HL-60 (cell line): ENCODE results near the gene TRPM2.

Experiments
- GABPA ChIP-seq: IDR thresholded peaks from 2 replicates; pipeline ENCODE4 v1.6.1; 2012; ENCODE audit warnings: low read depth
- POLR2AphosphoS5 ChIP-seq: IDR thresholded peaks from 2 replicates; pipeline ENCODE4 v1.6.1; 2012; ENCODE audit warnings: low read depth
- TF ChIP-seq, protein P1 (sequence below): IDR thresholded peaks from one replicate; pipeline ENCODE4 v1.5.1; 2011; ENCODE audit warnings: low read length, control low read depth, inconsistent platforms; ENCODE audit not compliant: insufficient read depth
- TF ChIP-seq, protein P2 (sequence below): IDR thresholded peaks from 2 replicates; pipeline ENCODE4 v1.6.1; 2012; ENCODE audit warnings: low read depth; ENCODE audit not compliant: insufficient replicate concordance

DNA sequence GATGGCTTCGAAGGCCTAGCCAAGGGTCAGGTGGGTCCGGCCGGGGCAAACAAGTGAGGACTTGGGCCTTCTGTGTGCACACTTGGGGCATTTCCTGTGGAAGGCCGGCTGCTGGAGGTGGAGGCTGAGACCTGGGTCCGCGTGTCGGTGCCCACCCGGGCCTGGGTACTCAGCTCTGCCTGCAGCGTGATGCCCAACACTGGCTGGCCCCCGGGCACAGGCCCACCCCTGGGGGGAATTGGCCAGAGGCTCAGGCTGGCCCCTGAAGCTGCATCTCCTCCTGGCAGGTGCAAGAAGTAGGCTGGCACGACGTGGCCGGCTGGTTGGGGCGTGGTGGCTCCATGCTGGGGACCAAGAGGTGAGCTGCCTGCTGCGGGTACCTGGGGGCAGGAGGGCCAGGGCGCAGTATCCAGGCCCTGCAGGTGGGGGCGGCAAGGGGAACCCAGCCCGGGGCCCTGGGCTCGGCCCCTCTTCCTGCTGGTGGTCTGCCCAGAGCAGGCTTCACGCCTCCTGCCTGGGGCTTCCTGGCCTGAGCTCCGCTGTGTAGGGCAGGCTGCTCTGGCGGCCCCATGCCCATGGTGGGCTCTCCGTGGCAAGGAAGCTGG is 31.5 kb upstream of the TRPM2 start:
- TF ChIP-seq, protein P1, sequence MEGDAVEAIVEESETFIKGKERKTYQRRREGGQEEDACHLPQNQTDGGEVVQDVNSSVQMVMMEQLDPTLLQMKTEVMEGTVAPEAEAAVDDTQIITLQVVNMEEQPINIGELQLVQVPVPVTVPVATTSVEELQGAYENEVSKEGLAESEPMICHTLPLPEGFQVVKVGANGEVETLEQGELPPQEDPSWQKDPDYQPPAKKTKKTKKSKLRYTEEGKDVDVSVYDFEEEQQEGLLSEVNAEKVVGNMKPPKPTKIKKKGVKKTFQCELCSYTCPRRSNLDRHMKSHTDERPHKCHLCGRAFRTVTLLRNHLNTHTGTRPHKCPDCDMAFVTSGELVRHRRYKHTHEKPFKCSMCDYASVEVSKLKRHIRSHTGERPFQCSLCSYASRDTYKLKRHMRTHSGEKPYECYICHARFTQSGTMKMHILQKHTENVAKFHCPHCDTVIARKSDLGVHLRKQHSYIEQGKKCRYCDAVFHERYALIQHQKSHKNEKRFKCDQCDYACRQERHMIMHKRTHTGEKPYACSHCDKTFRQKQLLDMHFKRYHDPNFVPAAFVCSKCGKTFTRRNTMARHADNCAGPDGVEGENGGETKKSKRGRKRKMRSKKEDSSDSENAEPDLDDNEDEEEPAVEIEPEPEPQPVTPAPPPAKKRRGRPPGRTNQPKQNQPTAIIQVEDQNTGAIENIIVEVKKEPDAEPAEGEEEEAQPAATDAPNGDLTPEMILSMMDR: no peak
- no peak for TF ChIP-seq POLR2AphosphoS5
- TF ChIP-seq, protein P2, sequence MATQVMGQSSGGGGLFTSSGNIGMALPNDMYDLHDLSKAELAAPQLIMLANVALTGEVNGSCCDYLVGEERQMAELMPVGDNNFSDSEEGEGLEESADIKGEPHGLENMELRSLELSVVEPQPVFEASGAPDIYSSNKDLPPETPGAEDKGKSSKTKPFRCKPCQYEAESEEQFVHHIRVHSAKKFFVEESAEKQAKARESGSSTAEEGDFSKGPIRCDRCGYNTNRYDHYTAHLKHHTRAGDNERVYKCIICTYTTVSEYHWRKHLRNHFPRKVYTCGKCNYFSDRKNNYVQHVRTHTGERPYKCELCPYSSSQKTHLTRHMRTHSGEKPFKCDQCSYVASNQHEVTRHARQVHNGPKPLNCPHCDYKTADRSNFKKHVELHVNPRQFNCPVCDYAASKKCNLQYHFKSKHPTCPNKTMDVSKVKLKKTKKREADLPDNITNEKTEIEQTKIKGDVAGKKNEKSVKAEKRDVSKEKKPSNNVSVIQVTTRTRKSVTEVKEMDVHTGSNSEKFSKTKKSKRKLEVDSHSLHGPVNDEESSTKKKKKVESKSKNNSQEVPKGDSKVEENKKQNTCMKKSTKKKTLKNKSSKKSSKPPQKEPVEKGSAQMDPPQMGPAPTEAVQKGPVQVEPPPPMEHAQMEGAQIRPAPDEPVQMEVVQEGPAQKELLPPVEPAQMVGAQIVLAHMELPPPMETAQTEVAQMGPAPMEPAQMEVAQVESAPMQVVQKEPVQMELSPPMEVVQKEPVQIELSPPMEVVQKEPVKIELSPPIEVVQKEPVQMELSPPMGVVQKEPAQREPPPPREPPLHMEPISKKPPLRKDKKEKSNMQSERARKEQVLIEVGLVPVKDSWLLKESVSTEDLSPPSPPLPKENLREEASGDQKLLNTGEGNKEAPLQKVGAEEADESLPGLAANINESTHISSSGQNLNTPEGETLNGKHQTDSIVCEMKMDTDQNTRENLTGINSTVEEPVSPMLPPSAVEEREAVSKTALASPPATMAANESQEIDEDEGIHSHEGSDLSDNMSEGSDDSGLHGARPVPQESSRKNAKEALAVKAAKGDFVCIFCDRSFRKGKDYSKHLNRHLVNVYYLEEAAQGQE: no peak
- no peak for TF ChIP-seq GABPA
